Activated CD4-positive, alpha-beta T cell treated with anti-CD3 and anti-CD28 coated beads for 4 hours (primary cell): ENCODE results near the gene ADNP2.
A peak's percentile ranks its signal among the peaks of the same experiment; 100 is the strongest.

Experiments
- DNase-seq, 2 donors: peaks; one replicate each; pipeline ENCODE4 v3.0.0-alpha.2; 2020

Gene ADNP2

GRCh38 chr18:80173060-80173459 lies 64.0 kb downstream of the ADNP2 start:
- DNase-seq, result no peak

DNA sequence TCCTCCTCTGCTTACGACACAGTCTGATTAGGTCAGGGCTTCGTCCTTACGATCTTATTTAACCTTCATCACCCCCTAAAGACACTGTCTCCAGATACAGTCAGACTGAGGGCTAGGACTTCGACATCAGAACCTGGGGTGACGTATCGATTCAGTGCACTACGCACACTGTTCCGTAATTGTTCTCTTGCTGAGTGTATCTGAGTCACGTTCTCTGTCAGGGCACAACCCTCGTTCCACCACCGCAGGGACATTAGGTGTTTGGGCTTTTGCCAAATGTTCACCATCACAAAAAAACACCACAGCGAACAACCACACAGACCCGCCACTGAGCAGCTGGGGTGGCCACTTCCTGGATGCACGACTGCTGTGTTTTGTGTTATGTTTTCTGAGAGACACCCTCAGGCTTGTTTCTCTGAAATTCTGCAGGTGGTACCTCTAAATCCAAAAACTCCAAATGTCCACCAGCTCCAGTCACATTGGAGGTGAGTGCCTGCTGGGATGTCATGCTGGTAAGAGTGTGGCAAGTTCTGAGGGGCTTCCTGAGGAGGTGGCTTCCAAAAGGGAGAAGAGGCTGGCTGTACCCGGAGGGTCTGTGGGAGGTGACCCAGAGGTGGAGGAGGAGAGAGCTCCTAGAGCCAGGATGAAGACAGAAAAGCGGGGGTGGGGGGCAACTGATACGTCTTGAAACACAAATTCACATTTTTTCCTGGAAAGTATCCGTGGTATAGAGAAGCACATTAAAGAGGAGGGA lies 66.6 kb downstream of the ADNP2 start:
- DNase-seq, result peak in 1 of 2 donors; percentile 6

DNA sequence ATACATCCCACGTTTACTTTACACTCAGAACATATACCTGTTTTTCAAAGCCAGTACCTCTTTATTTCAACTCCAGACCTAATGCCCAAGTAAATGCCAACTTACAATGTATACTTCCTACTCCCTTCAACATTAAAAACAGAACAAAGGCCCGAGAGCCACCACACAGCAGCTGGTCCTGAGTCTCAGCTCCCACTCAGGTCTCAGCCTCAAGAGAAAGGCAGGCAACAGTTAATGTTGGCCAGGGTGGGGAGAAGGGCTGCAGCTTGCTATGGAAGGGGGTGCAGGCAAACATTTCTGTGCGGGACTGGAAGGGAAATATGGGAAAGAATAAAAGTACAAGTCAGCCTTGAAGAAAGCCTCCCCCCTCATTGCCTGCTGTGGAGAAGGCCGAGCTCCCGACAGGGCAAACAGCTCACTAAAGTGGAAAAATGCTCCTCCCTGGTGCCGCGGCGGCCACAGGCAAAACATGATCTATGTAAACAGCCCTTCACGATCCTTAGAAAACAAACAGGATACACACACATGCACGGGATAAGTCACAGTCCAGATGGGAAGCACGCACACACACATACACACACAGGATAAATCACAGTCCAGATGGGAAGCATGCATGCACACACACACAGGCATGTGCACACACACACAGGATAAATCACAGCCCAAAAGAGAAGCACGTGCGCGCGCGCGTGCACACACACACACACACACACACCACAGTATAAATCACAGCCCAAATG lies 67.4 kb downstream of the ADNP2 start:
- no peak for DNase-seq

DNA sequence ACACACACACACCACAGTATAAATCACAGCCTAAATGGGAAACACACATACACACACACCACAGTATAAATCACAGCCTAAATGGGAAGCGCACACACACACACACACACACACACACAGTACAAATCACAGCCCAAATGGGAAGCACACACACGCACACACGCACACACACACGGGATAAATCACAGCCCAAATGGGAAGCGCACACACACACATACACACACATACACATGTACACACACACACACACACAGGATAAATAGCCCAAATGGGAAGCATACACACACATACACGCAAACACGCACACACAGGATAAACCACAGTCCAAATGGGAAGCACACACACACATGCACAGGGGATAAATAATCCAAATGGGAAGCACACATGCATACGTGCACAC lies 68.1 kb downstream of the ADNP2 start:
- no peak for DNase-seq

DNA sequence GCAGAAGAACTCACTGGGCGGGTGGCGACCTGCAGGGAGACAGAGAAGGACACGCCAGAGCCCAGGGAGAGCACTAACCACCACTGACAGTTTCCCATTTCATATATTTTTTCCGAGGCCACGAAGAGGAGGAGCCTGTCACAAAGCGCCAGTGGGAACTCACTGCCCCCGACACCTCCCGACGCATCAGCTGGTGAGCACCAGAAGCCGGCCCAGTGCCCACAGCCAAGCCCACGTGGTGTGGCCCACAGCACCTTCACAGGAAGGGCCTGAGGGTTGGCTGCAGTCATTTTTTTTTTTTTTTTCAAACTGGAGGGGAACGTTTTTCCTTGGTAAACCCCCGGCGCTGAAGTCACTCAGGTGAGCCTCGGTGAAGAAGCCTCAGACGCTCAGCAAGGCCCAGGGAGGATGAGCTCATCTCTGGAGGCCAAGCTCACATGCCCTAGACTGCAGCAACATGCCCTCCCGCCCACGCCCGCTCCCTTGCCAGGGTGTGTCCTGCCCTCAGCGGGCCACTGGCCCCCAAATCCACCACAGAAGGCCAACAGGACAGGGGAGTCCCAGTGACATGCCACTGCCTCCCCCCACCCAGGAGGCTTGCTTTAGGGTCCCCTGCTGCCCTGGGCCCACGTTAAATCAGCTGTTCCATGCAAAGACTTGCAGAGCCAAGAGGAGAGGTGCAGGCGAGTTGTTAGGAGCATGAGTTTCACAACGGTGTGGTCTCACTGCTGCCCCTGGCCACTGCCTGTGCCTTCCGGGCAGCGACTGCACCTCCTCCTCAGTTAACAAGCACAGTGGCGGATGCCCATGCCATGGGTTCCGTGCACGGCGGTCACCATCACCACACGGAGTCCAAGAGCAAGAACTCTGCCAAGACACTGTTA lies 70.1 kb downstream of the ADNP2 start:
- no peak for DNase-seq

- no peak for DNase-seq
Observed at GRCh38 chr18:80179857-80180558, 70.9 kb downstream of the ADNP2 start.

- no peak for DNase-seq
Observed at GRCh38 chr18:80180778-80181564, 71.9 kb downstream of the ADNP2 start.

DNA sequence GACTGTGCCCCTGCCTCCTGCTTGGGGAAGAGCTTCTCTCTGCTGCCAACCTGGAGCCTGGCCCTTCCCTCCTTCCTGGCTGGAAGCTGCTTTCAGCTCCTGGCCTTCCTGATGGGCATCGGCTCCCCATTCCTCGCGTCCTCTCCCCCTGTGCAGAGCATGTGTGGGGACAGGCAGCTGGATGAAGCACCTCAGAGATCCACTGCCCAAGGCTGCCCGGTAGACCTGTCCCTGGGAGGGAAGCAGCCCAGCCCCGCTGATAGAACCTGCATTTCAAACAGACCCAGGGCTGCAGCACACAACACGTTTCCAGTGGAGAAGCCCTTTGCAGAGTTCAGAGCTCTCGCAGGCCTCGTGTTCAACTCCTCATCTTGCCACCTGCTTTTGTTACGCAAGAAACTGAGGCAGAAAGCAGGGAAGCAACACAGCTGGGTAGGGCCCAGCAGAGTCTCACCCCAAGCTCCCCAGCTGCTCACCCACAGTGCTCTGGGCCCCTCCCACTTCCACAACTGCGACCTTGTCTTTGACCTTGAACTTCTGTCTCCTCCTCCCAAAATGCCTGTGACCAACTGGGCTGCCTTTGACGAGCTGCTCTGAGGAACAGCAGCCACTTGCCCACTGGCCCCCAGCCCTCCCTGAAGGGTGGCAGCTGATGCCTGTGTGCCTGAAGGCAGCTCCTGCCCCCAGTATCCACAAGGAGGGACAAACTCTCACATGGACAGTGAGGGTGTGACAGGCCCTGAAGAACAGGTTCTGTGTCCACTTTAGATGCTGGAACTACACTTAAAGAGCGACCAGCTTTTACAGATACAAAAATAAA lies 72.8 kb downstream of the ADNP2 start:
- DNase-seq, result no peak

DNA sequence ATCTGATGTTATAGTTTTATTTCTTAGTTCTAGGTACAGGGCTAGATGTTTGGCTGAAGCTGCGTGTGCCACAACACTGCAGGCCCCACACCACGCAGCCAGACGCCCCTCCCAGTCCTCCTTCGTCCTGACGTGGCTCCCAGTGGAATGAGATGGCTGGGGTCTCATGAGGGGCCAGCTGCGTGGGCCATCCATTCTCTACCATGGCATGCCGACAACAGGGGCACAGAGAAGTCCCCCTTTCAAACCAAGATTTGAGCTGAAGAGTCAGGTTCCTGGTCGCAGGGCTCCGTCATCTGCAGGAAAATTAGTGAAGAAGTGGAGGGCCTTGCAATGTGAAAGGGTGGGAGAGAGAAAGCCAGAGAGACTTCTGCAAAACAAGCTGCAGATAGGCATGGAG lies 73.8 kb downstream of the ADNP2 start:
- DNase-seq, result no peak

GRCh38 chr18:80183273-80184050 lies 74.4 kb downstream of the ADNP2 start:
- DNase-seq, result no peak

- no peak for DNase-seq
Observed at GRCh38 chr18:80184243-80184772, 75.2 kb downstream of the ADNP2 start.

DNA sequence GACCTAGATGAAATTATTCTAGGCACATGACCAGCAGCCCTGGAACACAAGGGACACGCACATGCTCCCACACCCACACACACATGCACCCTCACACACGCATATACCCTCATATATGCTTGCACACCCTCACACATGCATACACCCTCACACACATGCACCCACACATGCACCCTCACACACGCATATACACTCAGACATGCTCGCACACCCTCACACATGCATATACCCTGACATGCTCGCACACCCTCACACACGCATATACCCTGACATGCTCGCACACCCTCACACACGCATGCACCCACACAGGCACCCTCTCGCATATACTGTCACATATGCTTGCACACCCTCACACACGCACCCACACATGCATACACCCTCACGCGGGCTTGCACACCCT lies 76.5 kb downstream of the ADNP2 start:
- no peak for DNase-seq

- no peak for DNase-seq
Observed at GRCh38 chr18:80187956-80188642, 79.0 kb downstream of the ADNP2 start.

DNA sequence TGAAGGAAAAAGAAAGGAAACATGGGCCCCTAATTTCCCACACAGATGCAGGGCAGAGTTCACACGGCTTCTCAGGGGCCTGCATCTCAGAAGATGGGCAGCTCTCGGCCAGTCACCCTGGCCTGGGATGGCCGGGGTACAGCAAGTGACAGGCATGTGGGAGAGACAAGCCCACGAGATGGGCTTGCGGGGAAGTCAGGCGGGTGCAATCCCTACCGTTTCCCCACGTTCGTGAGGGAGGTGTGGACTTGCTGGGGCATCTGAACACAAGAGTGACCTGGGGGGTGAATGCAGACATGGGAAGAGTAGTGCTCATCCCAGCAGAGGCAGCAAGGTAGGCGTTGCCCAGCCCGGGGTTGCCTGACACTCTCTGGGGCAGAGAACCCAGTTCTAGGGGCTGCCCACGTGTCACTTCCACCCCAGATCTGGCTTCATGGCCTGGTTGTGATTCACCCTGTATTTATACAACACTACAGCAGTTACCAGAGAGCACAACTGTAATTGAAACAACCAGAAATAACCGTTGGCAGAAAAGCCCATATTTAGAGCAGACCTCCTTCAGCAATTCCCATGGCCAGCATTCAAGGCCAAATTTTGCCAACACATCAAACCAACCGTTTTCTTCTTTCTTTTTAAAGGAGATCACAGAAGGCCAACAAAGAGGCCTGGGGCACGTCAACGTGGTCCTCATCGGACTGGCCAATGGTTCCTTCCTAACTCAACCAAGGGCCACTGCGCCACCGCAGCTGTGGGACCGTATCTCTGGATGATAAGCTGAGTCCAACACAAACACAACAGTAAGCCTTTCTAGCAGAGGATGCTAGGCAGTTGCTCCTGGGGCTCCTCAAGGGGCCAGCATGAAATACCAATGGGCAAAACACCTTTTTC lies 79.8 kb downstream of the ADNP2 start:
- DNase-seq, result no peak

DNA sequence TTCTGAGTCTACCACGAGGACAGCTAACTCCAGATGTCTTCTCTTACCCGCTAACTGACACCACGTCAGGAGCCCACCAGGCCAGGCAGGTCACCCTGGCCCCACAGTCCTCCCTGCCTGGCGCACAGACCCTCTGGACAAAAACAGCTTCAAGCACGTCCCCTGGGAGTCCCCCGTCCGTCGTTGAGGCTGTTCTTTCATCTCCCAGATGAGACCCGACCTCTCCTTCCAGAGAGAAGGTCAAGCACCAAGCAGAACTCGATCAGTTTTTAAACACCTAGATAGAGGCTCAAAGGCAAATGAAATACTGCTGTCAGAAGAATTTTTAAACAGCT lies 80.4 kb downstream of the ADNP2 start:
- no peak for DNase-seq
